Measurements from ENCODE around the gene CRTC2.

The CRTC2 gene

DNA sequence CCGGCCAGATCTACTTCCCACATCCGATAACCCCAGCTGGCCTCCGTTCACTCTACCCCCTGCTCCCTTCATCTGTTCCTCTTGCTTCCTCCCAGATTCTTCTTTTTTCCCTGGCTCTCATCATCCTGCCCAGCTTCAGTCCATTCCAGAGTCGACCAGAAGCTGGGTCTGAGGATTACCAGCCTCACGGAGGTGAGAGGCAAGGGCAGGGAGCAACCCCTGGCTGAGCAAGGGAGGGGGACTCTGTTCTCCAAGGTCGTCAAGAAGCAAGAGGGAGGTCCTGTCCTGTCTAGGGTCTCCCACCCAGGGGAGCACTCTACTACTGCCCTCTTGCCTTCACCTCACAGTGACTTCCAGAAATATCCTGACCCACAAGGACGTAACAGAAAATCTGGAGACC, 15.1 kb upstream of the CRTC2 start:
- DNase-seq: no peak

DNA sequence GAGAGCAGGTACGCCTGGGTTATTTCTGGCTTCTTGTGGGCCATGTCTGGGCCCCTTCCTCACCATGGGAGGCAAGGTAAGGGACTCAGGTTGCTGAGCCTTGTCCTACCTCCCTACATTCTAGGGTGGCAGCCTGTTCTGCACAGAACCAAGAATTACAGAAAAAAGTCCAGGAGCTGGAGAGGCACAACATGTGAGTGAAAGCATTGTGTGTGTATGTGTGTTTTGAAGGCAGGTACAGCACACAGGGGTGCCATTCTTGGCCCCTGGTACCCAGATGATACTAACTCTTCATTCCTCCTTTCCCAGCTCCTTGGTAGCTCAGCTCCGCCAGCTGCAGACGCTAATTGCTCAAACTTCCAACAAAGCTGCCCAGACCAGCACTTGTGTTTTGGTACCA, 14.7 kb upstream of the CRTC2 start:
- DNase-seq: no peak

DNA sequence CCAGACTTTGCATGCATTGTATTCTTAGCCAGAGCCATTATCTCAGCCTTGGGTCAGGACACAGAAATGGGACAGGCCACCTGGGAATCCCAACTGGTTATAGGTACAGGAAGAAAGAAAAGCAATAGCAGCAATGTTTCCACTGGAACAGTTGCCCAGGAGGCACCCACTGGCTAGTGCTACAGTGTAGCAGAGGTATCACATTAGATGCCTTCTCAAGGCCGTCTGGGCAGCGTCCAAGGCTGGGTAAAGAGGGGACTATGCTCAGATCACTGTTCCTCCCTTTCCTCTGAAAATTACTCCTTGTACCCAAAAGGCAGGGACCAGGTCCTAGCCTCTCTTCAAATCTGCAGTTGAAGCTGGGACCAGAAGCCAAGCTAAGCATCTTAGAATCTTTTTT, 11.9 kb upstream of the CRTC2 start:
- DNase-seq: no peak

DNA sequence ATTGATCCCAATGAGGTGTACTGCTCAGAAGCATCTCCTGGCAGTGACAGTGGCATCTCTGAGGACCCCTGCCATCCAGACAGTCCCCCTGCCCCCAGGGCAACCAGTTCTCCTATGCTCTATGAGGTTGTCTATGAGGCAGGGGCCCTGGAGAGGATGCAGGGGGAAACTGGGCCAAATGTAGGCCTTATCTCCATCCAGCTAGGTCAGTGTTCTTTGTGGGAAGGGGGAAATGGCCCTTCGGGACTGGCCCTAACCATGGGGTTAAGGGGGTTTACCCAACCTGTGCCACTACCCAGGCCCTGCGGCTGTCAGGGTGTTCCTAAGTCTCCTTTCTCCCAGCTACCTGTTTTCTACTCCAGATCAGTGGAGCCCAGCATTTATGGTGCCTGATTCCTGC, 10.6 kb upstream of the CRTC2 start:
- DNase-seq: no peak

DNA sequence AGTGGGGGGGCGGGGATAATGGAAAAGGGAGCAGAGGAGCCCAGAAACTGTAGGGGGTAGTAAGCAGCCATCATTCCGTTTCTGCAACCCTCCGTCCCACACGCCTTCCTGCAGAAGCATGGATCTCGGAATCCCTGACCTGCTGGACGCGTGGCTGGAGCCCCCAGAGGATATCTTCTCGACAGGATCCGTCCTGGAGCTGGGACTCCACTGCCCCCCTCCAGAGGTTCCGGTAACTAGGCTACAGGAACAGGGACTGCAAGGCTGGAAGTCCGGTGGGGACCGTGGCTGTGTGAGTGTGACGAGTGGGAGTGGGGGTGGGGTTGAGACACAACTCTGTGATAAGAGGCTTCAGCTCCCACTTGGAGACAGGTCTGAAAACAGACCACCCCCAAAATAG, 10.0 kb upstream of the CRTC2 start:
- no peak for DNase-seq

DNA sequence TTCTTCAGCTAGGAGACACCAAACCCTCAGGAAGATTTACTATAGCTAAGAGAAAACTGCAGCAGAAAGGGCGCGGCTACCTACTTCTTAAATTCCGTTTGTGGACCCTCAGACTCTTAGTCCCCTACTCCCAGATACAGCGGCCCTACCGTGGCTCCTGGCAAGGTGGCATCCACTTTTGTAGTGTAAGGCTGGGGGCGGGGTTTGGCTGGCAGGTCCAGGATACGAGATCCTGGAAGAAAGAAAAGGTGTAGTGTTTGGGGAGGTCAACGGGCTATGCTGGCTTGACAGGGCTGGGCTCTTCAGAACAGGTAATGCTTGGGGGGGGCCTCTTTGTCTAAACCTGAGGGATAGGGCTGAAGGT, 9.6 kb upstream of the CRTC2 start:
- DNase-seq: no peak

DNA sequence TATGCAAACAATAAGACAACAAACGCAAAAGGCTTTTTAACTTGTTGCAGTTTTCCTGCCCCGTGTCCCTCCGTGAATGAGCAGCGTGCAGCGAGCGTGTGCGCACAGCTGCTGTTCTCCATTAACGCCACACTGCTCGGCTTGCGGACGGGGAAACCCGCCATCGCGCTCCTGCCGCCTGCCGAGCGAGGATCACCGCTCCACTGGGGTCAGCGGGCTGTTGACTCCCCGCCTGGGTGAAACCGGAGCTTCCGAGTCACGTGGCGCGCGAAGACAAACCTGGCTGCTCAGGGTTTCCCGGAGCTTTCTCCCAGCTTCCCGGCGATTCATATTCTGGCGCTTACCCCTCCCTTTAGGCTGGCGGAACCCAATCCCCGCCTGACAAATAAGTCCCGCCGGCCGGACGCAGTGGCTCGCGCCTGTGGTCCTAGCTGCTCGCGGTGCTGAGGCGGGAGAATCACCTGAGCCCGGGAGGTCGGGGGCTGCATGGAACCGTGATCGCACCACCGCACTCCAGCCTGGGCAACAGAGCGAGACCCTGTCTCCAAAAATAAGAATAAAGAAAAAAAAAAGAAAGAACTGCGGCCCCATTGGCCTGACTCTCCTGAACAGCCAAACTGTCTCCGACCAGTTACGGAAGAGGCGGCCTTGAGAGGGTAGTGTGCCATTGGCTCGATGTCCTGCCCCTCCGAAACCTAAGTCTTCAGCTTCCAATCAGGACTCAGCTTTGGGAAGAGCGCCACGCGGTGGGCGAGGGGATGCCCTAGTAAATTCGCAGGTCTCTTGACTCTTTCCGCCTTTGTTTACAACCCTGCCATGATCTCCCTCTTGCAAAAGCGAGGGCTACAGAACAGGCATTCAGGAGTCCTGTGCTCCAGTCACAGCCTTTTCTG, 8.9 kb upstream of the CRTC2 start, which contains the start of gene CREB3L4:
Gene CREB3L4 (plus strand): TSS at position 796 of the 893 bp plus-strand sequence. CDS start 624 bp downstream, outside the sequence.
- DNase-seq: peak; percentile 90 to 91

DNA sequence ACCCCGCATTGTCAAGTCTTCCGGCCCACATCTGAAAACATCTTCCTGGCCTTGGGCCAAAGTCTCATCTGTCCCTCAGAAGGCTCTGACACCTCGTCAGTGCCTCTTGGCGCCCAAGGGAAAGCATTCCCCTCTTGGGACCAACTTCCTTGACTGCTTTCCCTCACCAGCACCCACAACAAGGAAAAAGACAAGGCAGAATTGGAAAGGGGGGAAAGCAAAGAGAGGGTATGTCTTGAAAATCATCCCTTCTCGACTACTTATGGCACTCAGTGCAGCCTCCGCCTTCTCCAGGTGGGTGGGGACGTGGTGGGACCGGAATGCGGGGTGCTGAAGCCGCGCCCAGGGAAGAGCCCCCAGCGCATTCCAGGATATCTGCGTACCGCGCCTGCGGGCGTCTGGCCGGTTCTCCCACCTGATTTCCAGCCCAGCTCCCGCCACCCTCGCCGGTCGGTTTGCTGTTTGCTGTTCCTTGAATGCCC, 5.5 kb upstream of the CRTC2 start:
- DNase-seq: no peak

DNA sequence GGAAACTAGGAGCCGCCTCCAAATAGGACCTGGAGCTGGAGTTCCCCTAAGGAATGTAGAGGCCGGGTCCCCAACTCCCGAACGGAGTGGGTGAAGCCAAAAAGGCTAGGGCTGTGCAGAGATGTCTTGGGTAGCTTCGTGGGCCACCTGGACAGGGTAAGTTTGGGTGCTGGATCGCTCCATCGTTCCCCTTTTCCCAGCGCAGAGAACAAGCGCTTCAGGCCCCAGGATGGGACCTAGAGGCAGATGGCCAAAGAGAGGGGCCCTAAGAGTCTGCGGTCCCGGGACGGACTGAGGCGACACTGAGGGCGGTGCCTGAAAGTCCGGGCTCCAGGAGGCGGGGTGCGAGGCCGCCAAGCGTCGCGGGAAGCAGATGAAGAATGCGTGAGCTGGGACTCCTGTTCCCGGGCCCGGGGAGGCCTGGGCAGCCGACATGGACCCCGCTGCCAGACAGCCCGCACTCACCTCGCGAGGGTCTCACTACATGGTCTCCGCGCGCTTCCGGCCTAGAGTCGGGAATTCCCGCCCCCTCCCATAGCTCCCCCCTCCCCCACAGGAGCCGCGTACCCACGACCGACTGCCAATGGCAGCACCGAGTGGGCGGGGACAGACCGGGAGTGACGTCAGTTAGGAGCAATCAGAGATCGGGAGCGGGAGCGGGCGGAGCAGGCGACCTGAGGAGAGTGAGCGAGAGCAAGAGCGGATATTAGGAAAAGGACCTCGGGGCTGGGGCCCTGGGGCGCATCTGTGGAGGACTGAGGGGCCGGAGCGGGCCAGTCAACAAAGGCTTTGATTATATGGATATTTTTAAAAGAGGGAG, 4.8 kb upstream of the CRTC2 start, which contains the start of gene SLC39A1:
Gene SLC39A1 (minus strand): TSS at position 508 of the 820 bp plus-strand sequence. CDS start 822 bp downstream, outside the sequence.
- DNase-seq: peak; percentile 92 to 94

DNA sequence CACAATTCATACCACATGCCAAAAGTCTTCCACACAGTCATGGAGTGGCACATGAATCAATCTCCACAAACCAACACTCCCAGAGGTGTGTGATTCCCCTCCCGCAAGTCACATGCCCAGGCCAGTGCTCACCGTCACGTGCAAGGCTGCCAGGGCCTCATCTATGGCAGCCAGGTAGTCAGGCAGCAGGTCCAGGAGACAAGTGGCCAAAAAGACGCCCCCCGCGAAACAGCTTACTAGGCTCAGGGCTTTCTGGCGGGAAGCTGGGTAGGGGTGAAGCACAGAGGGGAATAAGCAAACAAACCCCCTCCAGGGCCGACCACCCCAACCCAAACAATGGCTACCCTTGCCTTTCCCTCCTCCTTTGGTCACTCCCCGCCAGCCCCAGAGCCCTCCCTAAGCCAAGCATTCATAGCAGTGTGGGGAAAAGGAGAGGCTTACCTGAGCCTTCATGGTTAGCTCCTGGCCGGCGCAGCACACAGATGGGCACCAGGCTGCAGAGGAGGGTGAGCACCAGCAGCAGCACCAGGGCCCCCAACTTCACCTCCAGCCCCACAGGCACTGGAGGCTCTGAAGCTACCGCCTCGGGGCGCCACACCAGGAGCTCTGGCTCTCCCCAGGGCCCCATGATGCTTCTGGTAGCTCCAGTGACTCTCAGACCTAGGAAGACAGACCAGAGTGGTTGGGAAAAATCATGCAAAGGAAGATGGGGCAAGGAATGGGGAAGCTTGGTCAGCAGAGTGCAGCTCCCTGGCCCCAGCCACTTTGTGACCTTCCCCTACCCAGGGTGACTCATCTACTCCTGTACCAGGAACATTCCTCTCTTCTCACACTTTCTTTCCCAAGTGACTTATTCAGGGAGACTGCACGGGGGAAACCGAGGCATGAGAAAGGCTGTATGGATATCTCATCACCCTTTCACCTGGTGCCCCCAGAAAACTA, 3.9 kb upstream of the CRTC2 start:
- DNase-seq: peak in 1 of 2 donors; percentile 41

DNA sequence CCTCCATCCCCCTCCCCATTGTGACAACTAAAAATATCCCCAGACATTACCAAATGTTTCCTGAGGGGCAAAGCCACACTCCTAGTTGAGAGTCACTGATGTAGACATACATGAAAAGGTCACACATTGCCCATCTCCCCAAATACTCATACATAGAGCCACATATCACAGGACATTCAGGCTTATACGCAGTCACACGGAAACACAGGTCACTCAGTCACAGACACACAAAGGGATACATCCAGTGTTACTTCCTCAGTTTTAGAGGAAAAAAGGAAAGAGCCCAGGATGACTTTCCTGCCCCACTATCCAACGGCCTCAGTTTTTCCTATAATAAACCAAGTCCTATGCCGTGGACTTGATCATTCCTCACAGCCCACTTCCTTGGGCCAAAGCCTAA, 3.0 kb upstream of the CRTC2 start:
- no peak for DNase-seq

DNA sequence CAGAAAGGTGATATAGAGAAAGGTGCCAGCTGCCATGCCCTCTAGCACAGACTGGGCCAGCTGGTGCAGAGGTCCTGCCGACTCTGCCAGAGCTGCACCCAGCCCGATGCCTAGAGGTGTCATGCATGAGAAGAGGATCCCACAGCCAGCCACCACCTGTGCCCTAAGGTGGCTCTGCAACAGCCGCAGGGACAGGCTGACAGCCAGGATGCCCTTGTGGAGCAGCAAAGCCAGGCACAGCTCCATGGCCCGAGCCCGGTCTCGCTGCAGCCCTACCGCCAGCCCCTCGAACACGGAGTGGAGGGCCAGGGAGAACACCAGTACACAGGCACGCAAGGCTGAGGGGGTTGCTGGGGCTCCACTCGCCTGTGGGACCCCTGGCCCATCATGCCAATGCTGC, 1.8 kb upstream of the CRTC2 start:
- DNase-seq: no peak

DNA sequence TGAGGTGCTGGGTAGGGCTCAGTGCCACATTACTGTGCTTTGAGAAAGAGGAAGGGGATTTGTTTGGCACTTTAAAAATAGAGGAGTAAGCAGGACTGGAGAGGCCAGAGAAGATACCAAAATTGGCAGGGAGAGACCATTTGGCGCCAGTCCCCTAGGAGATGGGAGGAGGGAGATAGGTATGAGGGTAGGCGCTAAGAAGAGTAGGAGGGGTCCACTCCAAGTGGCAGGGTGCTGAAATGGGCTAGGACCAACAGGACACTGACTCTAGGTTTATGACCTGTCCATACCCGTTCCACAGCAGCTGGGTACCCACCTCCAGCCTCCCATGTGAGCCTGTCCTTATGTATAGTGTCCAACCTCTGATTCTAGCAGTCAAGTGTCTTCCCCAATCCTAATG, 1.0 kb upstream of the CRTC2 start:
- no peak for DNase-seq

DNA sequence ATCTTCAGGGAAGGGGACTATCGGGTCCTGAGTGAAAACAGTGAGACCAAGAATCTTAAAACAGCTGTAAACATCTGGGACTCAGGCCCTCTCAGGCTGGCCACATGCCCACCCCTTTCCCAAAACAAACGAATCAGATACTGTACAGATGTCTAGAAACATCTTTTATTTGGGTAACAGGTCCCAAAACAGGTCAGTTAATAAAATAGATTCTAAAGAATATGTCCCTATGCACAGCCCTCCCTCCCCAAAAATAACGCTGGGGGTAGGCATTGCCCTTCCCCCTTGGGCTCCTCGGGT, 499 bp upstream of the CRTC2 start:
- no peak for DNase-seq

DNA sequence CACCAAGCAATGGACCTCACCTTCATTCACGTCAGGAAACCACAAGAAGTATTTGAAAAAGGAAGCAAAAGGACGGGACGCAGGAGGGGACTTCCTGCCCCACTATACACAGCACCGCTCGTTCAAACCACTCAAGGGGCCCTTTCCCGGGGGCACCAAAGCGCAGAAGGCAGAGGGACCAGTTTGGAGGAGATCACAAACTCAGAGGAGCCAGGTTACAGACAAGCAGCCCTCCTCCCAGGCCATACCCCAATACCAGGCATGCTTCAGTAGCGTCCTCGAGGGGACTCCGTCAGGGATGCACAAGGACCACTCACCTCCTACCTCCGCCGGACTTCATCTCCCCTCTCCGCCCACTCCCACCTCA, 685 bp downstream of the CRTC2 start:
- DNase-seq: peak; percentile 15 to 63

DNA sequence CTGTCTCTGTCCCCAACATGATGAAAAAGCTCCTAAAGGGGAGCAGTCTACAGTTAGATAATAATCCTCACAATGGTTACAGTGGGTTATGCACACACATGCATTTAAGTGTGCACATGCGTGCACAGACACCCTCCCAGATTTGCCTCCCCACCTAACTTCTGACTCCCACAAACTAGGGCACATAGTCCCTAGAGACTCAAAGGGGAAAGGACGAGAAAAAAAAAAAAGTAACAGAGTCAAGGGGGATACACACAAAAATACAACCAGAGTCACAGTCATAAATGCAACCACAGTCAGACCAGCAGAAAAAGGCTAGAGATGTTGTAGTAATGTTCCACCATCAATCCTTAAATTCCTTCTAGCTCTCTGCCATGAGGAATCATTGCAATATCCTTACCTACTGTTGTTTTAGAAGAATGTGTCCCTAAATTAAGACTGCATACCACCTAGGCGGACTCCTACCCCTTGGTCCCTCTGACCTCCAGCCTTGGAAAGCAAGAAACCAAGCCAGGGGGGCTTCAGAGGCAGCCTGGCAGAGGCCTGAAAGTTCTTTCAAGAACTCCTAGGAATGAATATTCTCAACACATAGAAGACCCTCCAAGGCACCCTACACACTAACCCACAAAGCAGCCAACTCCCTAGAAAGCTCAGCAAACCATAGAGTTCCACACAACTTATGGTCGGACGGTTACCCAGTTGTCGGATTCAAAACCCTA, 1.3 kb downstream of the CRTC2 start:
- DNase-seq: no peak

DNA sequence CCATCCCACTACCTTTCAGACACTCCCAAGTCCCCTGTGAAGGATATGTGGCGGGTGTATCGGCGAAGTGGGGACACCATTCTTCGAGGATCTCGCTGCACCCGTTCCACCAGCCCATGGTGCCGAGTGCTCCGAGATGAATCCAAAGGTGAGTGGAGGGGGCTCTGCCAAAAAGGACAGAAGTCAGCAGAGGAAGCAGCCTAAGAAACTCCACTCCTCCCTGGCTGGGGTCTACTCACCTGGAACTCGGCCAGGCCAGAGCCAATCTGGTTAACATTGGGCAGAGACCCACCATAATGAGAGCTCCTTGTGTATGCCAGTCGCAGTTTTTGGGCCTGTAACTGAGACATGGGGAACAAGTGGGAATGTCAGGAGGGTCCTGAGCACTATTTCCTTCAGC, 3.6 kb downstream of the CRTC2 start:
- DNase-seq: no peak

DNA sequence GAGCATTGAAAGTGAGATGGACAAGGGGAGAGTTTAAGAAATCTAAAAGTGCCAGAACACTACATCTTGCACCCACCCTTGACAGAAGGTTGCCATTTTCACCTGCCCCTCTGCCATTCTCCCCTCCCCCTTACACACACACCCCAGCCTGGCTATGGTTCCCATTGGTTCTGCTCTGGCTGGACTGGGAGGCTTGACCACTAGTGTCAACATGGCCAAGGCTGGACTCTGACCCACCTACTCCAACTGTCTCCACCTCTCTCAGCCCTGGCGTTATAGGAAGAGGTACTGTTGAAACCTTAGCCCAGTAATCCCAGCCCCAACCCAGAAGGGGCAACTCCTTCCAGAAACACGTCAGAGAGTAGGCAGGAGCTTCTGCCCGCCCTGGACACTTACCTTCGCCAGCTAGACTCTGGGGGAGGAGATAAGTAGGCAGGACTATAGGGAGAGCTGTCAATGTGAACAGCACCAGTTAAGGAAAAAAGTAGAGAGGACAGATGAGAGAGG, 4.5 kb downstream of the CRTC2 start:
- no peak for DNase-seq

DNA sequence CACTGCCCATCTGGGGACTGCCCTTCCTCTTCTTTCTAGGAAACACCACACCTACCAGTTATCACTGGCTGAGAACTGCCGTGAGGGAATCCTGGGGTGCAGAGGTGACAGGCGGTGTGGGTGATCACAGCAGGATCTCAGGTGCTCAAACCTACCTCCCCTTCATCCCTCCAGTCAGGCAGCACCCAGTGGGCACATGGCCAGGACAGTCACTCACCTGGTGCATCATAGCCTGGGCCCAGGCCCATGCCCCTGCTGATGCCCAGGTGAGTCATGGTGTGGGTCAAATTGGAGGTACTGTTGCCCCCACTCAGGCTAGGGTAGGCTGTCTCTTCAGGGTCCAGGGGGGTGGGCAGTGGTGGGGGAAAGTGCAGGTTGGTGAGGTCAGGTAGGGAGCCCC, 6.6 kb downstream of the CRTC2 start:
- no peak for DNase-seq

DNA sequence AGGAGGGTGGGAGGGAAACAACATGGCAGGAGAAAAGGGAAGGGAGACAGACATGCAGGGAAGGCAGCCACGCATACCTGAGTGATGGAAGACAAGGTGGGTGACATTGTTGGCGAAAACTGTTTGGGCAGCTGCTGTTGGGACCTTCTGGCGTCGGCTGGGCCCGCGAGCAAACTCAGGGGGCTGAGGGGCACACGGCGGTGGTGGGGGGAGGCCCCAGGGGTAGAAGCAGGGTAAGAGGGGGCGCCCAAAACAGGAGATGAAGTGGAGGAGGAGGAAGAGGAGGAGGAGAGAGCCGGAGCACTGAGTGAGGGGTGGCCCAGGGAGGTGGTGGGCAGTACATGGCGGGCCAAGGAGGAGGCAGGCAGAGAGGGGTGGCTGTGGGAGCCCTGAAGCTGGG, 7.2 kb downstream of the CRTC2 start:
- DNase-seq: no peak

DNA sequence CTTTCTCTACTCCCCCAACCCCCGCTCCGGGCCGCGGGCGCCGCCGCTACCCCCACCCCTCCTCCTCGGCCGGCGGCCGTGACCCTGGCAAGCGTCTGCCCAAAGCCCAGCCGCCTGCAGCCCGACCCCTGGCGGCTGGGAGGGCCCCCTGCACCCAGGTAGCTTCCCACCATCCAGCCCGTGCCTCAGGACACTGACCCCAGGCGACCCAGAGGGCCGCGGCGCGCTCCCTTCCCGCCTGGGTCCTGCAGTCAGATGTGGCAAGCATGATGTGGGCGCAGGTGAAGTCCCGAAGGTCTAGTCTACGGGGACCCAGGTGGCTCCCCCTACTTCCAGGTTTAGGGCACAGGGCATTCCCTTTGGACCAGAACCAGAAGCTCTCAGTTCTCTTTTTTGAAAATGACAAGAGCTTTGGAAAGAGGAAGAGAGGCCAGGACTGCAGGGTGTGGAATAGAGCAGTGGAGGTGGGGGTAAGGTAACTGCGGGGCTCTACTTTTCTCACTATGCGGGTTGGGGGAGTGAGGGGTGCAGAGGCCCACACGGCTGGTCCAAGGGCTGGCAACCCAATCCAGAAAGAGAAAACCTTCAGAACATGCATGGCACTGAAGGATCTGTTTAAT, 11.7 kb downstream of the CRTC2 start, which contains the start of gene DENND4B:
Gene DENND4B (minus strand): TSS at position 97 of the 620 bp plus-strand sequence. CDS start 2,344 bp downstream, outside the sequence.
- peak; percentile 78 to 80 for DNase-seq
